ENCODE measurements around the gene S100A11.
A peak's percentile ranks its signal among the peaks of the same experiment; 100 is the strongest.

The S100A11 gene

DNA sequence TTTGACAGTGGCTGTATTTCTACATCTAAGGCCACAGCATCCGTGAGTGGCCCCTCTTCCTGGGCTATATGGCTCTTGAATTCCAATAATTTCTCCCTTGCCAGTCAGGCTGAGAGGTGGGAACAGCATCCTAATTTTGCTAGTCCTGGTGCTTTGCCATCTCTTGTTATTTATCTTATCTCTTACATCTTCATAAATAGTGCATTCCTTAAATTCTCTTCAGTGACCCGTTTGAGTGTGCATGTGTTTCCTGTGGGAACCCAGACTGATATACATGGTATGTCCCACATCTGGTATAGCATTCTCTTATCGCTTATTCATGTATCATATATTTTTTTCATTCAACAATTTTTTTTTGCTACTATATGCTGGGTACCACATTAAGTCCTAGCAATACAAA, 9.9 kb downstream of the S100A11 start:
- H3K4me2 ChIP-seq (ENCODE audit: low read length) = no peak overlapping the region
- H3K4me1 ChIP-seq = no peaks in the 10 kb centered on the region
- no peaks in the 10 kb centered on the region for H3K79me2 ChIP-seq
- H3K27me3 ChIP-seq (ENCODE audit: control insufficient read depth, insufficient read depth, low read length) = no peaks in the 10 kb centered on the region
- H3K9ac ChIP-seq = no peak overlapping the region
- no peak overlapping the region for H3K27ac ChIP-seq
- H2AFZ ChIP-seq = no peak overlapping the region
- no peak overlapping the region for H3K4me3 ChIP-seq (ENCODE audit: low read depth, low read length)
- H3K36me3 ChIP-seq (ENCODE audit: control insufficient read depth, insufficient read depth, low read length) = no peaks in the 10 kb centered on the region
- no peaks in the 10 kb centered on the region for H3K9me3 ChIP-seq (ENCODE audit: control insufficient read depth, low read length)
- TF ChIP-seq, protein P1, sequence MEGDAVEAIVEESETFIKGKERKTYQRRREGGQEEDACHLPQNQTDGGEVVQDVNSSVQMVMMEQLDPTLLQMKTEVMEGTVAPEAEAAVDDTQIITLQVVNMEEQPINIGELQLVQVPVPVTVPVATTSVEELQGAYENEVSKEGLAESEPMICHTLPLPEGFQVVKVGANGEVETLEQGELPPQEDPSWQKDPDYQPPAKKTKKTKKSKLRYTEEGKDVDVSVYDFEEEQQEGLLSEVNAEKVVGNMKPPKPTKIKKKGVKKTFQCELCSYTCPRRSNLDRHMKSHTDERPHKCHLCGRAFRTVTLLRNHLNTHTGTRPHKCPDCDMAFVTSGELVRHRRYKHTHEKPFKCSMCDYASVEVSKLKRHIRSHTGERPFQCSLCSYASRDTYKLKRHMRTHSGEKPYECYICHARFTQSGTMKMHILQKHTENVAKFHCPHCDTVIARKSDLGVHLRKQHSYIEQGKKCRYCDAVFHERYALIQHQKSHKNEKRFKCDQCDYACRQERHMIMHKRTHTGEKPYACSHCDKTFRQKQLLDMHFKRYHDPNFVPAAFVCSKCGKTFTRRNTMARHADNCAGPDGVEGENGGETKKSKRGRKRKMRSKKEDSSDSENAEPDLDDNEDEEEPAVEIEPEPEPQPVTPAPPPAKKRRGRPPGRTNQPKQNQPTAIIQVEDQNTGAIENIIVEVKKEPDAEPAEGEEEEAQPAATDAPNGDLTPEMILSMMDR (IDR thresholded peaks at IDR 0.05) = no peak

DNA sequence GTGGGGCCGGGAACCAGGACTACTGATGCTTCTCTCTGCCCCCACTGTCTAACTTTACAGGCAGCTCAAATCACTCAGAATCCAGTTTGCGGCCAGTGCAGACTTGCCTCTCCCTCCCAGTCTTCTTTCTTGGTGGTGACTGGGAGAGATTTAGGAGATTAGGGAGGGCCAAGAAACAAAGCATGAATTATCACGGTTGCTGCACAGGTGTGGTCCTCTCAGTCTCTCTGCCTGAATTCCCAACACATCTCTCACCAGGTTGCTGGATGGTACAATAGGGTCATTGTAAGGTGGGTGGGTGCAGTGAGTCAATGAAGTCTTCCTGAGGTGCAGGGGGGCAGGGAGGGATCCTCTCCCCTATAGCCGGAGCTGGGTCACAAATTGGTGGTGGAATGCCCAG, 12.6 kb downstream of the S100A11 start:
- TF ChIP-seq, protein P1 (IDR thresholded peaks at IDR 0.05) = no peak
- Histone ChIP-seq H3K4me2 (ENCODE audit: low read length) (no peak overlapping the region), H3K4me3 (ENCODE audit: low read depth, low read length) (no peak overlapping the region), H2AFZ (peak overlapping the region; percentile 17), H3K27ac (no peak overlapping the region), H3K36me3 (ENCODE audit: control insufficient read depth, insufficient read depth, low read length) (no peaks in the 10 kb centered on the region), H3K9ac (no peak overlapping the region), H3K27me3 (ENCODE audit: control insufficient read depth, insufficient read depth, low read length) (no peaks in the 10 kb centered on the region), H3K79me2 (no peaks in the 10 kb centered on the region), H3K9me3 (ENCODE audit: control insufficient read depth, low read length) (no peaks in the 10 kb centered on the region), H3K4me1 (no peaks in the 10 kb centered on the region)

DNA sequence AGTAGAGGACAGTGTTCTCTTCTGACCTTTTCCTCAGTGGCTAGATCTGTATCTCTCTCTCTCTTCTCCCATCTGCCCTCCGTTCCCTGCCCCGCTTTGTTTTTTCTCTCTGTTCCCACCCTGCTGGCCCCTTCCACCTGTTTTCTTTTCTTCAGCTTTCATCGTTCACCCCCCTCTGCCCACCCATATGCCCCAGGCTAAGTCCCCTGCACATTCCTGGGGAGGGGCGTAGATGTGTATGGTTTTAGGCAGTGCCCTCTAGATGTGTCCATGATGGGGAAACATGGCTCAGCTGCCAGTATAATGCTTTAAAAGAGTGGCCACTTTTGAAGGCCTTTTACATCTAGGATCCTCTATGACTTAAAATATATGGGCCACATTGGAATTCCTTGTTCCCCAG, 13.6 kb downstream of the S100A11 start:
- no peaks in the 10 kb centered on the region for H3K4me1 ChIP-seq
- H3K36me3 ChIP-seq (ENCODE audit: control insufficient read depth, insufficient read depth, low read length) = no peaks in the 10 kb centered on the region
- no peak overlapping the region for H2AFZ ChIP-seq
- H3K27me3 ChIP-seq (ENCODE audit: control insufficient read depth, insufficient read depth, low read length) = no peaks in the 10 kb centered on the region
- H3K4me3 ChIP-seq (ENCODE audit: low read depth, low read length) = no peak overlapping the region
- no peak overlapping the region for H3K9ac ChIP-seq
- no peak overlapping the region for H3K27ac ChIP-seq
- no peaks in the 10 kb centered on the region for H3K9me3 ChIP-seq (ENCODE audit: control insufficient read depth, low read length)
- H3K4me2 ChIP-seq (ENCODE audit: low read length) = no peak overlapping the region
- no peaks in the 10 kb centered on the region for H3K79me2 ChIP-seq
- TF ChIP-seq, protein P1 (IDR thresholded peaks at IDR 0.05) = no peak

DNA sequence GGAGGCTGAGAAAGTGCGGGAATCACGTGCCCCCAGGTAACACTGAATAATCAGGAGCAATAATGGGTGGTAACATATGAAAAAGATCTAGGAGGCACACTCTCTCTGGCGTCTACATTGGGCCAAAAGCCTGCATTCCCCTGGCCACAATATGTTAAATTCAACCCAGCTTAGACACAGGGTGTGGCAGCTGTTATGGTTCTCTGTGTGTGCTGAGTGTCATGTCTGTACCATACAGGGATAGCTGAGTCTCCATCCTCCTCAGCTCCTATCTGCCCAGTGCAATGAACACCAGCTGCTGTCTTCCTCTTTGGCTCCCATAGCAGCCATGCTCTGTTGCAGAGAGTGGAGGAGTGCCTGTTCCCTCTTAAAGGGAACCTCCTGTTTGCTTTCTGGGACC, 14.3 kb downstream of the S100A11 start:
- TF ChIP-seq, protein P1 (IDR thresholded peaks at IDR 0.05) = no peak
- H3K27me3 ChIP-seq (ENCODE audit: control insufficient read depth, insufficient read depth, low read length) = no peaks in the 10 kb centered on the region
- no peaks in the 10 kb centered on the region for H3K36me3 ChIP-seq (ENCODE audit: control insufficient read depth, insufficient read depth, low read length)
- no peak overlapping the region for H2AFZ ChIP-seq
- no peak overlapping the region for H3K4me3 ChIP-seq (ENCODE audit: low read depth, low read length)
- no peaks in the 10 kb centered on the region for H3K9me3 ChIP-seq (ENCODE audit: control insufficient read depth, low read length)
- H3K4me1 ChIP-seq = no peaks in the 10 kb centered on the region
- no peak overlapping the region for H3K9ac ChIP-seq
- H3K4me2 ChIP-seq (ENCODE audit: low read length) = no peak overlapping the region
- no peaks in the 10 kb centered on the region for H3K79me2 ChIP-seq
- H3K27ac ChIP-seq = no peak overlapping the region

DNA sequence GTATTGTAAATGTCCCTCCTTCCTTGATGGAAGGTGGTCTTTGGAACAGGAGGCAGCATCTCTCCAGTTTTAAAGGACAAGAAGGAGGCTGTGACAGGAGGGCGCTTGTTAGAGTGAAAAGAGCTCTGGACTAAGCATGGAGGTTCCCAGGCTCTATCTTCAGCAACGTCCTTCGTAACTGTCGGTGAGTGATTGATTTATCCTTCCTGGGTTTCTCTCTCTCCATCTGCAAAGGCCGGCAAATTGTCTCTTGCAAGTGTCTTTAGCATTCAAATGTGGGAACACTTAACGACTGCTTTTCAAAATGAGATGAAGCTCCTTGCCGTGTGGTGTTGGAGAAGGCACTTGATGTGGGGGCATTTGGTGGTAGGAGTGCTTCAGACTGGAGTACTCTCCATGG, 15.2 kb downstream of the S100A11 start:
- Histone ChIP-seq H3K27me3 (ENCODE audit: control insufficient read depth, insufficient read depth, low read length) (no peaks in the 10 kb centered on the region), H3K9me3 (ENCODE audit: control insufficient read depth, low read length) (no peaks in the 10 kb centered on the region), H3K79me2 (no peaks in the 10 kb centered on the region), H3K4me1 (no peaks in the 10 kb centered on the region), H3K9ac (no peak overlapping the region), H3K4me2 (ENCODE audit: low read length) (no peak overlapping the region), H3K27ac (no peak overlapping the region), H3K4me3 (ENCODE audit: low read depth, low read length) (no peak overlapping the region), H2AFZ (no peak overlapping the region), H3K36me3 (ENCODE audit: control insufficient read depth, insufficient read depth, low read length) (no peaks in the 10 kb centered on the region)
- TF ChIP-seq, protein P1 (IDR thresholded peaks at IDR 0.05) = no peak
